ENCODE results near the gene IFITM5.
A peak's percentile ranks its signal among the peaks of the same experiment; 100 is the strongest.

The IFITM5 gene

DNA sequence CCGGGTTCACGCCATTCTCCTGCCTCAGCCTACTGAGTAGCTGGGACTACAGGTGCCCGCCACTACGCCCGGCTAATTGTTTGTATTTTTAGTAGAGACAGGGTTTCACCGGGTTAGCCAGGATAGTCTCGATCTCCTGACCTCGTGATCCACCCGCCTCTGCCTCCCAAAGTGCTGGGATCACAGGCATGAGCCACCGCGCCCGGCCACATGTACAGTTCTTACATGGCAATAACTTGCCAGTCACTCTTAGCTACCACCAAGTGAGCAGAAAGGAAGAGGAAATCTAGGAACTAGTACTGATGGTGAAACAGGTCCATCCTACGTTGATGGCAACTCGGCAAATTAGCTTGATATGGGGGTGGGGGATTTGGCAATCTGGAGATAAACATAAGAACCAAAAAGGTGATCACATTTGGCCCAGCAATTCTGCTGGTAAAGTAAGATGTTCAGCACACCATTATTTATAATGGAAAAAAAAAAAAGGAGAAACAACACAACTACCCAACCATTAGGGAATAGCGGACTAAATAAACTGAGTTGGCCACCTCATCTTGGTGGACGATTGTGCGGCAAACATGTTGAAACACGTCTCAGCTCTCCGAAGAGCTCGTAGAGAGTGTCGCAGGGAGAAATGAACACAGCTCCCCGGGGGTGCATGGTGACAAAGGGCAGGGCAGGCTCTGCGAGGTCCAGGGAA is 15.8 kb downstream of the IFITM5 start:
- no peak for DNase-seq (ENCODE audit: low read depth)

DNA sequence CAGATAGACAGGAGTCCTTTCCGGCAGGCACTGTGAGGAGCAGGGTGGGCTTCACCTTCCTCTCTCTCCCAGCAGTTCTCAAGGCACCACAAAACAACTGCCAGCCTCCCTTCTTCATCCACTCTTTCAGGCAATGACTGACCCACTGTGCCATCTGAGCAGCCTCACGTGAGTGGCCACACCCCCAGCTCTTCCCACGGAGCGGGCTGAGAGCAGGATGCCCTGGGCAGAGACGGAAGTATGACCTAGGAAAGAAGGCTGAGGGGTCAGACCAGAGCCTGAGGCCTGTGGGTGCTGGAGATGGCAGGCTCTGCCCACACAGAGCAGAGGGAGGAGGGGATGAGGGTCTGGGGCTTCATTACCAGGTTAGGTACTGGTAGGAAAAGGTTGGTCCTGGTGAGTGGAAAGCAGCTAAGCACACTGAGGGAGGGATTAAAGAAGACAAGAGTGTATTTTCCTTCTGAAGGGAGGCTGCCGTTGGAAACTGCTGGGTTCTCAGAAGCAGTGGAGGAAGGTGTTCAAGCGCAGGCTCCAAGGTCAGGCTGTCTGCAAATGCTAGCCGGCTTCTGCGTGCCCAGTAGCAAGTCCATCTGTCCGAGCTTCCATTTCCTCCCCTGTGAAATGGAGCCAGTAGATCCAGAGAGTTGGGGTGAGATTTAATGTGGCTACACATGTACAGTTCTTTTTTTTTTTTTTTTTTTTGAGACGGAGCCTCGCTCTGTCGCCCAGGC is 16.5 kb downstream of the IFITM5 start:
- DNase-seq (ENCODE audit: low read depth) = no peak

DNA sequence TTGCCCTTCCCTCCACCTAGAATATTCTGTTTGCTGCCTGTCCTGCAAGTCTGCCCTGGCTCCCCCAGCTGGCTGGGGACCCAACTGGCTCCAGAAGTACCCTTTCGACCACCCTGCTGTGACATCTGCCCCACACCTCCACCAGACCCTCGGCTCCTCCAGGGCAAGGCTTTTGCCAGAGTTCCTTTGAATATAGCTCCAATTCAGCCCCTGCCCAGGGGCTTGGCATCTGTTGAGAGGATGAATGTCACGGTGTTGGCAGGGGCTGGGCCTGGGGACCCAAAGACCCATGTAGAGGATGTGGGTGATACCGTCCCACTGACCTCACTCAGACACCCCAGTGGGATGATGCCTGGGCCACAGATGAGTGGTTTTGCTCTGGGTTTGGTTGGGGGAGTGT is 17.2 kb downstream of the IFITM5 start:
- no peak for DNase-seq (ENCODE audit: low read depth)

DNA sequence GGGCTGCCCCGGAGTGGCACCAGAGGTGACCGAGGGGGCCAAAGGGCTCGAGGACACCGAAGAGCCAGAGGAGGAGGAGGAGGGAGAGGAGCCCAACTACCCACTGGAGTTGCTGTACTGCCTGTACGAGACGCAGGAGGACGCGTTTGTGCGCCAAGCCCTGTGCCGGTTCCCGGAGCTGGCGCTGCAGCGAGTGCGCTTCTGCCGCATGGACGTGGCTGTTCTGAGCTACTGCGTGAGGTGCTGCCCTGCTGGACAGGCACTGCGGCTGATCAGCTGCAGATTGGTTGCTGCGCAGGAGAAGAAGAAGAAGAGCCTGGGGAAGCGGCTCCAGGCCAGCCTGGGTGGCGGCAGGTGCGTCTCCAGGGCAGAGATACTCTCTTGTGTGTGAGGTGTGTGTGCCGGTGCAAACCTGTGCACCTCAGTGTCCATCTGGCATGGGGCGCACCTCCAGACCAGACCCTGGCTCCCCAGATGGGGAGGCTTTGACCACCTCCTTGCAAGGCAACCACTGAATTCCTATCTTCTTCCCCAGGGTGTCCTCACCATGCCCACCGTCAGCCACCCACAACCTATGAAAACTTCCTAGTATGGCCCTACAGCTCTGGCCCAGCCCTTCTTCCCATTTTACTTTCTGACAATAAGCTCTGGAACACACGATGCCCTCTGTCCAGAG is 17.7 kb downstream of the IFITM5 start:
- no peak for DNase-seq (ENCODE audit: low read depth)

DNA sequence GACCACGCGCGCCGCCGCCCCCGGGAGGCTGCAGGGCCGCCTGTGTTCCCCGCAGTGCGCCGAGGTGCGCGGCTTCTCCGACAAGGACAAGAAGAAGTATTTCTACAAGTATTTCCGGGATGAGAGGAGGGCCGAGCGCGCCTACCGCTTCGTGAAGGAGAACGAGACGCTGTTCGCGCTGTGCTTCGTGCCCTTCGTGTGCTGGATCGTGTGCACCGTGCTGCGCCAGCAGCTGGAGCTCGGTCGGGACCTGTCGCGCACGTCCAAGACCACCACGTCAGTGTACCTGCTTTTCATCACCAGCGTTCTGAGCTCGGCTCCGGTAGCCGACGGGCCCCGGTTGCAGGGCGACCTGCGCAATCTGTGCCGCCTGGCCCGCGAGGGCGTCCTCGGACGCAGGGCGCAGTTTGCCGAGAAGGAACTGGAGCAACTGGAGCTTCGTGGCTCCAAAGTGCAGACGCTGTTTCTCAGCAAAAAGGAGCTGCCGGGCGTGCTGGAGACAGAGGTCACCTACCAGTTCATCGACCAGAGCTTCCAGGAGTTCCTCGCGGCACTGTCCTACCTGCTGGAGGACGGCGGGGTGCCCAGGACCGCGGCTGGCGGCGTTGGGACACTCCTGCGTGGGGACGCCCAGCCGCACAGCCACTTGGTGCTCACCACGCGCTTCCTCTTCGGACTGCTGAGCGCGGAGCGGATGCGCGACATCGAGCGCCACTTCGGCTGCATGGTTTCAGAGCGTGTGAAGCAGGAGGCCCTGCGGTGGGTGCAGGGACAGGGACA is 18.4 kb downstream of the IFITM5 start:
- DNase-seq (ENCODE audit: low read depth) = no peak

DNA sequence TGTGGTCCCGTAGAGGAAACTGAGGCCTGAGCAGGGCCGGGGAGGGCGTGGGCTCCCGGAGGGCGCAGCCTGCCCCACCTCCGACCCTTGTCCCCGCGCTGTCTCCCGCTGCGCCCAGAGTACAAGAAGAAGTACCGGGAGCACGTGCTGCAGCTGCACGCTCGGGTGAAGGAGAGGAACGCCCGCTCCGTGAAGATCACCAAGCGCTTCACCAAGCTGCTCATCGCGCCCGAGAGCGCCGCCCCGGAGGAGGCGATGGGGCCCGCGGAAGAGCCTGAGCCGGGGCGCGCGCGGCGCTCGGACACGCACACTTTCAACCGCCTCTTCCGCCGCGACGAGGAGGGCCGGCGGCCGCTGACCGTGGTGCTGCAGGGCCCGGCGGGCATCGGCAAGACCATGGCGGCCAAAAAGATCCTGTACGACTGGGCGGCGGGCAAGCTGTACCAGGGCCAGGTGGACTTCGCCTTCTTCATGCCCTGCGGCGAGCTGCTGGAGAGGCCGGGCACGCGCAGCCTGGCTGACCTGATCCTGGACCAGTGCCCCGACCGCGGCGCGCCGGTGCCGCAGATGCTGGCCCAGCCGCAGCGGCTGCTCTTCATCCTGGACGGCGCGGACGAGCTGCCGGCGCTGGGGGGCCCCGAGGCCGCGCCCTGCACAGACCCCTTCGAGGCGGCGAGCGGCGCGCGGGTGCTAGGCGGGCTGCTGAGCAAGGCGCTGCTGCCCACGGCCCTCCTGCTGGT is 19.2 kb downstream of the IFITM5 start:
- DNase-seq (ENCODE audit: low read depth) = no peak

DNA sequence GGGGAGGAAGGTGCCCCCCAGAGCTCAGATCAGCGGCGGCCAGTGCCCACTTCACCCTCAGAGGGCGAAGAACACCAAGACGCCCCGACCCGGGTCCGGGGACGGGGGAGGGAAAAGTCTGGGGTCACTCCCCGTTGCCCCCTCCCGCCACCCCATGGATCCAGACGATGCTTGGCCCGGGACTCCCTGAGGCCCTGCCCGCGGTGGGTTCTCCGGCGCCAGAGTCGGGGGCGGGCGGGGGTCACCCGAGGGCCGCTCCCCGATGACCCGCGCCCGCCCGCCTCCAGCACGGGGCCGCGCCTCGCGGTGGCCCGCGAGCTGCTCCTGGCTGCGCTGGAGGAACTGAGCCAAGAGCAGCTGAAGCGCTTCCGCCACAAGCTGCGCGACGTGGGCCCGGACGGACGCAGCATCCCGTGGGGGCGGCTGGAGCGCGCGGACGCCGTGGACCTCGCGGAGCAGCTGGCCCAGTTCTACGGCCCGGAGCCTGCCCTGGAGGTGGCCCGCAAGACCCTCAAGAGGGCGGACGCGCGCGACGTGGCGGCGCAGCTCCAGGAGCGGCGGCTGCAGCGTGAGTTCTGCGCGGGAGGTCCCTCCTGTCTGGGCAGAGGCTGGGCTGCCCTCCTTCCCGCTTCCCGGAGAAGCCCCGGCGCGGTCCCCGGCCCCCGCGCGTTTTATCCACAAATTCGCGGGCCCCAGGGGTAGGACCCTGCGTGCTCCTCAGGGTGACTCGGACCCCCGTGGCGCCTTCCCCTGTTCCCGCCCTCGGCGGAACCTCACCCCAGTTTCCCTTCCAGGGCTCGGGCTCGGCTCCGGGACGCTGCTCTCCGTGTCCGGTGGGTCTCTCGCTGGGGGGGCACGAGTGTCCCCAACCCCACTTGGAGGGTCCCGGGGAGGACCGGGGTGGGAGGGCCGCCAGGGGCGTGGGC is 20.0 kb downstream of the IFITM5 start:
- no peak for DNase-seq (ENCODE audit: low read depth)

DNA sequence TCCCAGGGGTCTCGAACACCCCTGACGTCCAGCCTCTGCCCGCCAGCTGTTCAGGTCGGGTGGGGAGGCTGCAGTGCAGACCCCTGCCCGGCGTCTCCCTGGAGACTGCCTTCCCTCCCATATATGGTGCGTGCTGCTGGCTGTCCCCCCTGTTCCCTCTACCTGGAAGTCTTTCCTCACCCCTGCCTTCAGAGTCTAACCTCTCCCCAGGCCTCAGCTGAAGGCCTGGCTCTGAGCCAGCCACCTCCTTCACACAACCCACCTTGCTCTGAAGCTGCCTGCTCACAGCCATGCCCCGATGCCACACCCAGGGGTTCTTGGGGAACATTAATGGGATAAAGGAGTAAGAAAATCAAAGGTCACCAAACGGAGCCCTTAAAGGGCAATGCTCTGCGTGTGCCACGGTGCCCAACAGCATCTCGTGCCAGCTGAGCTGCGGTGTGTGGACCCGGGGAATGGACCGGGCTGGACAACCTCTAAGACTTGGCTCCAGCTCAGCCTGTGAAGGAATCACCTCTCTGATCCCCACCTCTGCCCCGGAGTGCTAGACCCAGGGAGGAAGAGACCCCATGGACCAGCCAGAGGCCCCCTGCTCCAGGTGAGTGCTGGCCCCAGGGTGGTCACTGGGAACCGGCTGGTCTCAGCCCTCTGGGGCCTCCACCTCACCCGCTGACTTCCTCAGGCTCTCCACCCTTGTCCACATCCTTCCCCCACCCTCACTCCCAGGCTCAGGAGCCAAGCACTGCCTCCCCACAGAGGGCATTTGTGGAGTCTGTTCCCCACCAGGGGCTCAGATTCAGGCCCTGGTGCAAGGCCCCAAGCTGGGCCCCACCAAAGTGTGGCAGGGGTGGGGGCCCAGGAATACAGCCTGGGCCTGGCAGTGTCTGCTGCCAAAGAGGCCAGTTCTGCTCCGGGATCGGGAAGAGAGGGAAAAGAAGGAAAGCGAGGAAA is 21.1 kb downstream of the IFITM5 start, which contains the start of gene NLRP6:
Gene NLRP6, plus strand, starts transcription at position 407 of the 951 bp plus-strand sequence. Its CDS starts 163 bp downstream, at position 570.
- no peak for DNase-seq (ENCODE audit: low read depth)

DNA sequence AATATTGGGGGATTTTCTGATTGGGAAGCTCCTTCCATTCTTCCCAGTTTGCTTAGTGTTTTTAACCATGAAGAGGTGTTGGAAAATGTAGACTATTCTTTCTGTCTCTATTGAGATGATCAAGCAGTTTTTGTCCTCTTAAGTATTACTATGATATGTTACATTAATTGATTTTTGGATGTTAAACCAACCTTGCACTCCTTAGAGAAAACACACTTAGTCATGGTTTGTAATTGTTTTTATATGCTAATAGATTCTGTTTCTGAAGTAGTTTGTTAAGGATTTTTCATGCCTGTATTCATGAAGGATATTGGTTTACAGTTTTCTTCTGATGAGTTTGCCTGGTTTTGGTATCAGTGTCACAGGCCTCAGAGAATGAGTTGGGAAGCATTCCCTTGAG is 23.1 kb downstream of the IFITM5 start:
- no peak for DNase-seq (ENCODE audit: low read depth)

DNA sequence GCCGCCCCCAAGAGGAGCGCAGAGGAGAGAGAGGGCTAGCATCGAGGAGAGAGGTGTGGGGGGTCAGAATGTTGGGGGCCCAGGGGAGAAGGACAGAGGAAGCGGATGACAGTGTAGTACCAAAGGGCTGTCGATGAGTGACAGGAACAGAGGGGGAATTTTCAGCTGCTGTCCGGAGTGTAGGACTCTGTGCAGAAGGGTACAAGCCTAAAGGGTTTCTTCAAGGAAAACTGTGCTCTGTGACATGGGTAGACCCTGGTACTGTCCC is 26.5 kb downstream of the IFITM5 start:
- DNase-seq (ENCODE audit: low read depth) = no peak

DNA sequence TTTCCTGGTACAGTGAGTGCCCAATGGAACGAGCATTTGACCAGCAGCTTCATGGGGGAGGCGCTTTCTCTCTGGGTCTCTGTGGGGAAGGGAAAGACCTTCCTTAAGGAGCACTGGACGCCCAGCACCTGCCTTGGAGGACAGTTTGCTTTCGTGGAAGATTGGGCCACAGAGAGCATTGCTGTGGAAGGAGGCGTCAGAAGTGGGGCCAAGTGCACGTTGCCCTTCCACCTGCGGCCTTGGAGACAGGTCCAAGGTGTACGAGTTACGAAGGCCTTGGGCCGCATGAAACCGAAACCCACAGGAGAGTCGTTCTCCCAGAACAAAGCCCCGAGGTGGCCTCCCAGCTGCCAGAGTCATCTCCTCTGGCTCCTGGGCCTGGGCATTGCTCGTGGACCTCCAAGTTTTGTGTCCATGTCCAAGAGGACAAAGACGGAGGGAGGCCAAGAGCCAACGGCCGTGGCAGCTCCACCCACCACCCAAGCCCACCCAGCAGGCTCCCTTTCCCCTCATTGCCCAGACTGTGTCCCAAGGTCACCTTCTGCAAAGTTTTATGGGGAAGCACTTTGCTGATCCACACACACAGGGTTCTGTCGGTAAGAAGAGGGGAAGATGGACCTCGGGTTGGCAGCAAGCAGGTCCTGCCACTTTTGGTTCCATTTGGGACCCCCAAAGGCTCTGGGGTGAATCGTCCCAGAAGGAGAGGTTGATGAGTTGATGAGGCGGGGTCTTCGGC is 27.0 kb downstream of the IFITM5 start:
- DNase-seq (ENCODE audit: low read depth) = no peak

DNA sequence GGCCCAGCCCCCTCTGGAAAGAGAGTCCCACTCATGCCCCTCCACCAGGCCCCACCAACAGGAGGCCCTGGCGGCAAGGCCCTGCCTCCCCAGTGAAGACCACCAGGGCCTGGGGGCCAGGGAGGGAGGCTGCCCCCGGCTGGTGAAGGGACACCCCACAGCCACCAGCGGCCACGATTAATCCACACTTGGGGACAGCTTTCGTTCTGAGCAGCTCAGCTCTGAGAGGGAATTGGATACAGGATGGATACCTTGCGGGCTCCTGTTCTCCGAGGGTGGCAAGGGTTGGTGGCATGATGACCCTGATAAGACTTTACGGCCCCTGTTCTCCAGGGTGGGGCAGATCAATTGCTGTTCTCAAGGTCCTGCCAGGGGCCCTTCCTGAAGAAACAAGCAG is 28.0 kb downstream of the IFITM5 start:
- DNase-seq (ENCODE audit: low read depth) = no peak

DNA sequence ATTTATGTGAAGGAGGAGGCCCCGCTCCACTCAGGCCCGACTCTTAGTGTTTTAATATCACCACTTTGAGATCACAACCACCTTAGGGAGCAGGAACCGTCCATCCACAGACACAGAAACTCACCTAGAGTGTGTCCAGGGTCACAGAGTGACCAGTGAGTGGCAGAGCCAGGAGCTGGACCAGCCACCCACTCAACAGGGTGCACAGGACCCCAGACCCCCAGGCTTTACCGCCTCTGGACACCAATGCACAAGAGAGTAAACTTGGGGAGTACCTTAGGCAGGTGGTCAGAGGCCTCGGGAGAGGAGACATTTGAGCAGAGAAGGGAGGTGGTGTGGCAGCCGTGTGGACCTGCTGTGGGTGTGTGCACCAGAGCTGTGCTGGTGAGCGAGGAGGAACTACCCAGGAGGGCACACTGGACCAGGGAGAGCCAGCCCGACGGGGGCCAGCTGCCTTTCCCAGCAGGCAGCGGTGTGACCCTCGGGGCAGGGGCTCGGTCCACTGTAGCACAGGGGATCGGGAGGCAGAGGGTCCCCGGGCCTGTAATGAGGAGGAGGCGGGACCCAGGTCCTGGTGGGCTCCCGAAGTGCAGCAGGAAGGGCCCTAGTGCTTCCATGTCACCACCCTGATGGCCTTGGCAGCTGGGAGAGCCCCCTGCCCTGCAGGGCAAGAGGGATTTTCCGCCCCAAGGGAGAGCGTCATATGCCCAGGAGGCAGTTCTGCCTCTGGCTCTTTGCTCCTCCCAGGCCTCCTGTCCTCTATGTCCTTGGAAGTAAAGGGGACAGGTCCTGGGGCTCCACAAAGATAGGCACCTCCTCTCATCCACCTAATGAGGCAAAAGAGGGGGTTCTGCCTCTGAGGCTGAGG is 28.6 kb downstream of the IFITM5 start:
- no peak for DNase-seq (ENCODE audit: low read depth)

DNA sequence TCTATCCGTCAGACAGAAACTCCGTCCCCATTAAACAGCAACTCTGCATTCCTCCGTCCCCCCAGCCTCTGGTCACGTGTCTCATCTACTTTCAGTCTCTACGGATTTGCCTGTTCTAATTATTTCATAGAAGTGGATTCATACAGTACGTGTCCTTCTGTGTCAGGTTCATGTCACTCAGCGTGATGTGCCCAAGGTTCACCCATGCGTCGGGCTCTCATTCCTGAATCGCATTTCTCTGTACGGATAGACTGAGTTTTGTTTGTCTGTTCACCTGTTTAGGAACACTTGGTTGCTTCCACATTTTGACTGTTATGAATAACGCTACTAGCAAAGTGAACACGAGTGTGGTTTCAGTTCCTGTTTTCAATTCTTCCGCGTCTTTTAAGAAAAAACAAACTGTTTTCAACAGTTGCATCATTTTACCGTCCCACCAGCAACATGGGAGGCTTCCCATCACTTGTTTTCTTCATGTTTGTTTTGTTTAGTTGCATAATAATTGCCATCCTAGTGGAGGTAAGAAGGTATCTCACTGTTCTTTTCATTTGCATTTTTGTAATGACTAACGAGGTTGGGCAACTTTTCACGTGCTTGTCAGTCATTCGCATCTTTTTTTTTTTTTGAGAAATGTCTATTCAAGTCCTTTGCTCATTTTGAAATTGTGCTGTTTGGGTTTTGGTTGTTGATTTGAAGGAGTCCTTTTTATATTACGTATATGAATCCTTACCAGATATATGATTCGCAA is 30.0 kb downstream of the IFITM5 start:
- no peak for DNase-seq (ENCODE audit: low read depth)

DNA sequence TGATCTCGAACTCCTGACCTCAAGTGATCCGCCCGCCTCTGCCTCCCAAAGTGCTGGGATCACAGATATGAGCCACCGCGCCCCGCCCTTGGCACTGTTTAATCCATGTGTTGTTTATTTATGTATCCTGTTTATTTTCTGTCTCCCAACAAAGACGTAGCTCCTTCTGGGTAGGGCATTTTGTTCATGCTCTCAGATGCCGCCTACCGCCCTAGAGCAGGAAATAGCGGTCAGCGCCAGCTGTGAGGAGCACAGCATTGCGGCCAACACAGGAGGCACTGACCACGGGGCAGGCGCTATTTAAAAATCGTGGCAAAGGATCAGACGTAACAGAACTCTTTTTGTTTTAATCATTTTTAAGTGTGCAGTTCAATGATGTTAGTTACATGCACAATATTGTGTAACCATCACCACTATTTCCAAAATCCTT is 30.6 kb downstream of the IFITM5 start:
- DNase-seq (ENCODE audit: low read depth) = peak; percentile 63

DNA sequence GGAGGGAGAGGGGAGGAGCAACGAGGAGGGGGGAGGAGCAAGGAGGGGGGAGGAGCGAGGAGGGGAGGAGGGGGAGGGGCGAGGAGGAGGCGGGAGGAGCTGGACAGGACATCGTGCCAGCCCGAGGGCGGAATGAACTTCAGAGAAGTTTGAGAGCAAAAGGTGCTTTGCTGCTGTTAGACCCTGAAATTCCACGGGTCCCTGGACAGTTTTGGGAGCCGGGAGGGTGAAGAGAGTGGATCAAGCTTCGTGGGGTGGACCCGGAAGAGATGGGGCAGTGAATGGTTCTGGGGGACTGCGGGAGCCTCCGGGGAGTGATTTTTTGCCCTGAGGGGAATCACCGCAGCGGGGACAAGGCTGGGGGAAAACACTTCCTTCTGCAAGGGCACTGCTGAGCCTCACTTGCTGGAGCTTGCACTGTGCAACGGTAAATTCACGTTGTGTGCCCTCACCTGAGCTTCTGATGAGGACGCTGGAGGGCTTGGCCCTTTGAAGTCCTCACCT is 31.8 kb downstream of the IFITM5 start:
- DNase-seq (ENCODE audit: low read depth) = peak; percentile 26

Data from CMK (cell line).